SH-SY5Y (cell line): Measurements from ENCODE around the gene MPRIP.

ENCODE experiments used
- GATA2 ChIP-seq: IDR thresholded peaks from 2 replicates; pipeline ENCODE4 v1.6.1; 2011; ENCODE audit warnings: mild to moderate bottlenecking, low read depth, low read length
- GATA3 ChIP-seq: IDR thresholded peaks from 2 replicates; pipeline ENCODE4 v1.6.1; 2011; ENCODE audit warnings: low read depth, mild to moderate bottlenecking, low read length, moderate library complexity

DNA sequence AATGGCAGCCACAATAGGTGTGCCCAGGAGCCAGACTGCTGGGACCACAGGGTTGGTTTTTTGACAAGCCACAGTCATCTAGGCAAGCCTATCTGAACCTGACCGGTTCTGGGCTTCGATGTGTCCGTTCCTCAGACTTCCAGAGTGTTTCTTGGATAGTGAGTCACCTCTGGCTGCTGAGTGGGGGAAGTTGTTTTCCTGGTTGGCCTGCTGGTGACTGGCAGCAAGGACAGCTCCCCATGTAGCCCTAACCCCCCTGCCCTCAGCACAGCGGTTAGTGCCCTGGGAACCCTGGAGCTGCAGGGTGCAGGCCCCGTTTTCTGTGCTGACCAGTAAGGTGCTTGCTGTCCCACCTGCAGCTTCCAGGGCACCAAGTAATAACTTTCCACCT is 98.3 kb downstream of the MPRIP start:
- TF ChIP-seq GATA2: no peak
- no peak for TF ChIP-seq GATA3
